RPMI8226 (cell line): ENCODE data around the gene TLR8.
"Not testable (repeated sequence)": the region's sequence is repeated elsewhere in the genome, so short reads cannot be mapped to it uniquely, and the experiment has no call there.

Experiments
- DNase-seq: peaks from one replicate; pipeline ENCODE4 v3.0.0-alpha.2; 2015

The TLR8 gene

DNA sequence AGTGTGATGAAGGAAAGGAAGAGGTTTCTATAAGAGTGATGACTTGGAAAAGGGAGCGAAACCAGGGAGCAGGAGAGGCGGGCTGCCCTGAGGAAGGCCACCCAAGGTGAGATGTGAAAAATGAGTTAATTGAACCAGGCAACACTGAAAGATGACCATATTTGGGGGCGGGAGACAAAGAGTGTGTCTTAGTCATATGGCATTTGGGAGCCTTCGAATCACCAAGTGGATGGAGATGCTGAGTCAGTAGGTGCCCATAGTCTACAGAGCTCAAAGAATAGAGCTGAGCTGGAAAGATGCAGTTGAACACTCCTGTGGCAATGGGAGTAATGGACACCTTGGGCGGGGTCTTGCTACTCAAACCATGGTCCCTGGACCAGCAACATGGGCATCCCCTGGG lies 8.3 kb upstream of the TLR8 start:
- no peak for DNase-seq

DNA sequence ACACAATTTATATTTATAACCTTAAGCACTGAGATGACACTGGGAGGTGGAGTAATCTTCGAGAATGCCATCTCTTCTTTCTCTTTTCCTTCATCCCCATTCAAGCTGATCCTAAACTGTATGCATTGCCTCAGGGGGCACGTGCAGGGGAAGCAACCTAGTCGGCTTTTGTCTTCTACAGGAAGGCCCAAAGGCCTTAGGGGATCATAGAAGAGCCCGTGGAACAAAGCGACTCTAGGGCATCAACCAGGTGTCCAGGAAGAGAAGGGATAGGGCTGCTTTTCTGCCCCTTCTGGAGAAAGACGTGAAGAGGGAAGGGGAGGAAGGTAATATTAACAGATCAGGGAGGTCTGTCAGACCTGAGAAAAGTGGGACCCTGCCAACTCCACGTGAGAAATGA lies 6.9 kb upstream of the TLR8 start:
- DNase-seq, result no peak

DNA sequence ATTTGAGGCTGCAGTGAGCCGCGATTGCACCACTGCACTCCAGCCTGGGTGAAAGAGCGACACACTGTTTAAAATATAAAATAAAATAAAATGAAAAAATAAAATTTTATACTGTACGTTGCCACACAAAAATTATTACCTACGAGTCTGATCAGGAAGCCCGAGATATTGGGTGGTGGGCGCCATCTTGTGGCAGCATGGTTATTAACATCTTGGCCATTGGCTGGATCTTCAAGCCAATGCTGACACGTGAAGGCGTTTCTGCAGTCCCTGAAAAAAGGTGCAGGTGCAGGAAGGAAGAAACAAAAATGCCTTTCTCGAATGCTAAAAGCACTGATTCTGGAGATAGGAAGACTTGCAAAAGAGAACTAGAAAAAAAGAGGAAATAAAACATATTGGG lies 4.9 kb upstream of the TLR8 start:
- peak; percentile 82 for DNase-seq

DNA sequence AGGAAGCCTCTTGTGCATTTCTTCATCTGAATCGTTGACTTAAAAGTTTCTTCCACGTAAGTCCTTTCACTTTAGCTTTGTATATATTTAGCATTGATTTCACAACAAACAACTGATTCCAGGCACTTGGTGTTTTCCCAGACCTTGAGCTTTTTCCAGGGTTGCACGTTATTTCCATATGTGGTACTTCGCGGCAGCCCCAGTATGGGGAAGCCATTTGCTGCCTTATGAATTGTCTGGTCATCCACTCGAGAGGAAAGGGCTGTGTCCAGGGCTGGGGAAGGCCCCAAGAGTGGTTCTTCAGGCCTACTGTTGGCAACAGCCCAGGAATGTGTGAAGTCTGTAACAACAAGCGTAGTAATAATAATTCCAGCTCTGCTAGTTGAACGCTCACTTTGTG lies 2.8 kb upstream of the TLR8 start:
- DNase-seq, result no peak

DNA sequence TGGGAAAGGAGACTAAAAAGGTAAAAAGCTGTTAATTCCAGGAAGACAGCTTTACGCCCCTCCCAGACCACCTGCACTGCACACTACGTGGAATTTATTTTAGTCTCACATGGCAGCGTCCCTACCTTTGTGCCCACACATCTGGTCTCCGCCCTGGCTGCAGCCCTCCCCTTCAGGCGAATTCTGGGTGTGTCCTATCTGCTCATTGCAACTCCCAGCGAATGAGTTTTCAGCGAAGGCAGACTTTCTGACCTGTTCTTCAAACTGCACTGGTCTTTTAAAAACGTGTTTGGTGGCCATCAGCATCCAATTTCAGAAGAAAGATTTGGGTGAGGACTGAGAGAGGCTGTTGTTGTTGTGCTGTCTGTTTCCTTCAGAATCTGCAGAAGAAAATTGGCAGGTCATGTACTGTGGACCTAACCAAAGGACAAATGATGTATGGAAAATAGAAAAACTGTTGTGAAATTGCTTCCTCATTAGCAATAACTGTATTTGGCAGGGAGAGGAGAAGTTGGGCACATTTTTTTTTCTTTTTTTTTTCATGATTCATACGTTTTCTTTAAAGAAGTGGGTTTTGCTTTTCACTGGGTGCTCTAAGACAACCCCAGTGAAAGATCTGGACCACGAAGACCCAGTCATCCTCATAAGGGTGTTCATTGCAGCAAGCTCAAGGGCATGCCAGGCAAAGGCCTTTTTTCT lies 4.2 kb downstream of the TLR8 start:
- DNase-seq, result no peak

DNA sequence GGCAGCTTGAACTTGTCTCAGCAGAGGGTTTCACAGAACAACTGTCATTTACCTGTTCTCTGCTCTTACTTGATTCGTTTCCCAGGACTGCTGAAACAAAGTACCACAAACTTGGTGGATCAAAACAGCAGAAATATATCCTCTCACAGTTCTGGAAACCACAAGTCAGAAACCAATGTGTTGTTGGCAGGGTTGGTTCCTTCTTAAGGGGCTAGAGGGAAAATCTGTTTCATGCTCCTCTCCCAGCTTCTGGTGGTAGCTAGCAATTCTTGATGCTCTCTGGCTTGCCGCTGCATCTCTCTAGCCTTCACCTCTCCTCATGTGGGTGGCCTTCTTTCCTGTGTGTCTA lies 4.7 kb downstream of the TLR8 start:
- no peak for DNase-seq

DNA sequence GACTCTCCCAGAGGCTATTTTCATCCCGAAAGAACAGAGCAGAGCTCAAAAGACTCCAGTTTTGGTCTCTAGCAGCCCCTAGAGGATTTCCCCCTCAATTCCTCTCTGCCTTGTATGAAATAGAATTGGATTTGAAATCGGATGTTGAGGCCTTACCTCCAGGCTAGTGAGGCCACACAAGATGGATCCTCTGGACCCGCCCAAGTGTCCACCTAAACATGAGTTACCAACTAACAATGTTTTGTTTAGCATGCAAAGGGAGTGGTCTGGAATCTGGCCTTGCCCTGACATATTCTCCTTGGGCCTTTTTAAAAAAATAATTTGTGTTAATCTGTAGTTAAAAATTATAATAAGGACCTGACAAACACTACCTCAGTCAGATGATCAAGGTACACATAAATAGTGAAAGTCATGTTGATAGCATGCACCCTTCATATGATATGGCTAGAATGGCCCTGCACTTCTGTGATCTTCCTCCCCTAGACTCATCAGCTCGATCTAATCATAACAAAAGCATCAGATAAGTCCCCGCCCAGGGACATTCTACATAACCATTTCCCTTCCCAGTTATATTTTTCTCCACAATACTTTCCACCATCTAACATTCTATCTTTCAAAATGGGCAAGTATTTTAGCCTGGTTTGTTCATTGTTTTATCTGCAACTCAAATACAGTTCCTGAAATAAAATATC lies 6.5 kb downstream of the TLR8 start:
- DNase-seq, result no peak

DNA sequence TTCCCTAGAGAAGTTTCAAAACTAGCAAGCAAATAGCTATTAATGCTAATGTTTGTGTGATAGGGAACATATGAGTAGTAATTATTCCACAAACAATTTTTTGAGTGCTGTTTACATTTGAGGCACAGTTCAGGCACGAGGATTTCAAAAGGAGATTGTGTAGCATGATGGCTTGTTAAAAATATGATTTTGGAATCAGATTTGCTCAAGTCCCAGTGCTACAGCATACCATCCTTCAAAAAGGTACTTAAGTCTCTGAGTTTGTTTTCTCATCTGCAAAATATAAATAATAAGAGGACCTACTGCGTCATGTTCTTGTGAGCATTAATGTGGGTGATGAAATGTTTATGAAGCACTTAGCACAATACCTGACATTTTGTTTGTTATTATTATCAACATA lies 11.3 kb downstream of the TLR8 start:
- DNase-seq, result no peak

DNA sequence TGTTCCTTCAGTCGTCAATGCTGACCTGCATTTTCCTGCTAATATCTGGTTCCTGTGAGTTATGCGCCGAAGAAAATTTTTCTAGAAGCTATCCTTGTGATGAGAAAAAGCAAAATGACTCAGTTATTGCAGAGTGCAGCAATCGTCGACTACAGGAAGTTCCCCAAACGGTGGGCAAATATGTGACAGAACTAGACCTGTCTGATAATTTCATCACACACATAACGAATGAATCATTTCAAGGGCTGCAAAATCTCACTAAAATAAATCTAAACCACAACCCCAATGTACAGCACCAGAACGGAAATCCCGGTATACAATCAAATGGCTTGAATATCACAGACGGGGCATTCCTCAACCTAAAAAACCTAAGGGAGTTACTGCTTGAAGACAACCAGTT lies 12.6 kb downstream of the TLR8 start:
- DNase-seq, result no peak

DNA sequence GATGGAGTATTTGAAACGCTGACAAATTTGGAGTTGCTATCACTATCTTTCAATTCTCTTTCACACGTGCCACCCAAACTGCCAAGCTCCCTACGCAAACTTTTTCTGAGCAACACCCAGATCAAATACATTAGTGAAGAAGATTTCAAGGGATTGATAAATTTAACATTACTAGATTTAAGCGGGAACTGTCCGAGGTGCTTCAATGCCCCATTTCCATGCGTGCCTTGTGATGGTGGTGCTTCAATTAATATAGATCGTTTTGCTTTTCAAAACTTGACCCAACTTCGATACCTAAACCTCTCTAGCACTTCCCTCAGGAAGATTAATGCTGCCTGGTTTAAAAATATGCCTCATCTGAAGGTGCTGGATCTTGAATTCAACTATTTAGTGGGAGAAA lies 13.2 kb downstream of the TLR8 start:
- no peak for DNase-seq

DNA sequence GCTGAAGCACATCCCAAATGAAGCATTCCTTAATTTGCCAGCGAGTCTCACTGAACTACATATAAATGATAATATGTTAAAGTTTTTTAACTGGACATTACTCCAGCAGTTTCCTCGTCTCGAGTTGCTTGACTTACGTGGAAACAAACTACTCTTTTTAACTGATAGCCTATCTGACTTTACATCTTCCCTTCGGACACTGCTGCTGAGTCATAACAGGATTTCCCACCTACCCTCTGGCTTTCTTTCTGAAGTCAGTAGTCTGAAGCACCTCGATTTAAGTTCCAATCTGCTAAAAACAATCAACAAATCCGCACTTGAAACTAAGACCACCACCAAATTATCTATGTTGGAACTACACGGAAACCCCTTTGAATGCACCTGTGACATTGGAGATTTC lies 14.6 kb downstream of the TLR8 start:
- DNase-seq, result no peak

DNA sequence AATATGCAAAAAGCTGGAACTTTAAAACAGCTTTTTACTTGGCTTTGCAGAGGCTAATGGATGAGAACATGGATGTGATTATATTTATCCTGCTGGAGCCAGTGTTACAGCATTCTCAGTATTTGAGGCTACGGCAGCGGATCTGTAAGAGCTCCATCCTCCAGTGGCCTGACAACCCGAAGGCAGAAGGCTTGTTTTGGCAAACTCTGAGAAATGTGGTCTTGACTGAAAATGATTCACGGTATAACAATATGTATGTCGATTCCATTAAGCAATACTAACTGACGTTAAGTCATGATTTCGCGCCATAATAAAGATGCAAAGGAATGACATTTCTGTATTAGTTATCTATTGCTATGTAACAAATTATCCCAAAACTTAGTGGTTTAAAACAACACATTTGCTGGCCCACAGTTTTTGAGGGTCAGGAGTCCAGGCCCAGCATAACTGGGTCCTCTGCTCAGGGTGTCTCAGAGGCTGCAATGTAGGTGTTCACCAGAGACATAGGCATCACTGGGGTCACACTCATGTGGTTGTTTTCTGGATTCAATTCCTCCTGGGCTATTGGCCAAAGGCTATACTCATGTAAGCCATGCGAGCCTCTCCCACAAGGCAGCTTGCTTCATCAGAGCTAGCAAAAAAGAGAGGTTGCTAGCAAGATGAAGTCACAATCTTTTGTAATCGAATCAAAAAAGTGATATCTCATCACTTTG lies 15.6 kb downstream of the TLR8 start:
- no peak for DNase-seq

DNA sequence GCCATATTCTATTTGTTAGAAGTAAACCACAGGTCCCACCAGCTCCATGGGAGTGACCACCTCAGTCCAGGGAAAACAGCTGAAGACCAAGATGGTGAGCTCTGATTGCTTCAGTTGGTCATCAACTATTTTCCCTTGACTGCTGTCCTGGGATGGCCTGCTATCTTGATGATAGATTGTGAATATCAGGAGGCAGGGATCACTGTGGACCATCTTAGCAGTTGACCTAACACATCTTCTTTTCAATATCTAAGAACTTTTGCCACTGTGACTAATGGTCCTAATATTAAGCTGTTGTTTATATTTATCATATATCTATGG lies 16.1 kb downstream of the TLR8 start:
- no peak for DNase-seq

DNA sequence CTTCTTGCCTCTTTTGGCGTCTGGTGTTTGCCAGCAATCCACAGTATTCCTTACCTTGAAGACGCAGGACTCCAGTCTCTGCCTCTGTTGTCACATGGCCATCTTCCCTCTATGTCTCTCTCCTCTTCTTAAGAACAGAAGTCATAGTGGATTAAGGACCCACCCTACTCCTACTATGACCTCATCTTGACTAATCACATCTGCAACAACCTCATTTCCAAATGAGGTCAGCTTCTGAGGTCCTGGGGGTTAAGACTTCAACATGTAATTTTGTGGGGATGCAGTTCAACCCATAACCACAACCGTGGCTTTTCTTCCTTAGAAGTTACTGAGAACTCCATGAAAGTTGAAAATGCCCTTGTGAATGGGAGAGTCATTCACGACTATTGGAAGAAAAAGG lies 23.3 kb downstream of the TLR8 start:
- DNase-seq, result no peak

DNA sequence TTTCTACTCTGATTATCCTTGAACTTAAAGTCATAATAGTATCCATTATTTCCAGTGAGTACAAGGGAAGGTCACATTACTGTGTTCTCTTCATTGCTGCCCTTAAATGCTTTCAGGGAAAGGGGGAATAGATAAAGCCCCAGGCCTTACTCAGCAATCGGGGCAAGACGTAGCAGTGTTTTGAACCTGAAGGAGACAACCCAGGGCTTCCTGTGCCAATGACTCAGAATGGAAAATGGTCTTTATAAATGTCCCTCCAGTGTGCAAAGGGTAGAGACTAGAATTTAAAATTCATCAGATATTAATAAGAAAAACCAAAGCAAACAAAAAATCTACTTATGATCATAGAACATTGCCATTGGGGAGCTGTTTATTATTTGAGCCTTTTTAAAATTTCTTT lies 23.7 kb downstream of the TLR8 start:
- no peak for DNase-seq

DNA sequence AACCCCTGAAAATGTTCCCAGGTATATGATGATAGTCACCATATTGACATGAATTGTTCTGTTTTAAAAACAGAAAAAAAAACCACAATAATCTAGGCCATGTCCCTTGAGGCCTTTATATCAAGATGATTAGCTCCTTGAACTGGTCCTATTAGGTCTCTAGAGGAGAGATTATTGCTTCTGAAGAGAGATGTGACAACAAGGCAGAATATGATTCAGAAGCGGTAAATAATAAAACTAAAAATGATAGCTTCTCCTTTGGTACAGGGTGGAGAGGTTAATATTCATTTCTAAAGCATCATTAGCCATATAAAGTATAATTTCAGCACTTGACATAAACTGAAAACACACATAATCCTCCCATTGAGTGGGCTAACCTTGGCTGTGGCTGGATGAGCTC lies 25.8 kb downstream of the TLR8 start:
- no peak for DNase-seq

DNA sequence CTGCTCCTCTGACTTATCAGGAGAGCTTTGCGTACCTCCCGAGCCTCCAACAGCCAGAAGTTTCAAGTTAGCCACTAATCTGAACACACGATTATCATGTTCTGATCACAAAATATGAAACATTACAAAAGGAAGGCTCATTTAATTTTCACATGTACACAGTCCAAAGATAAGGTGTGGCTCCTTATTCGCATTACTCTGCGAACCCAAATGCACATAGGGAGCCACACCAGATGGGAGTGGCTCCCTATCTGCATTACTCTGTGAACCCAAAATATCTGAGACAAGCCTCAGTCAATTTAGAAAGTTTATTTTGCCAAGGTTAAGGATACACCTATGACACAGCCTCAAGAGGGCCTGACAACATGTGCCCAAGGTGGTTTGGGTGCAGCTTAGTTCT lies 28.4 kb downstream of the TLR8 start:
- no peak for DNase-seq

DNA sequence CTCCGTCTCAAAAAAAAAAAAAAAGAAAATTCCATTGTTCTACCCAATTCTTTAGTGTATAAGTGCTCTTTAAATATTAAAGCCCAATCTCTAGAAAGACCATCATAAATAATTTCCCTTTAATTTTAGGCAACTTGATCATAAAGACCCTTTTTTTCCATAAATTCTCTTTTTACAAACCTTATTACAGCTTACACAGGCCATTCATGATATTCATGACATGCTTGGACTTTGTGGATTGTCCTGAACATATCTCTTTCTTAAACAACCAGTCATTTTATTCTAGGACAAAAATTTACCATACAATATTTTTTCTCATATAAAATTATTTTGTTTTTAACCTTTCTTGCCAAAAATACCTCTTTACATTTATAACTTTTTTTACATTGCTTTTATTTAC lies 30.5 kb downstream of the TLR8 start:
- no peak for DNase-seq

DNA sequence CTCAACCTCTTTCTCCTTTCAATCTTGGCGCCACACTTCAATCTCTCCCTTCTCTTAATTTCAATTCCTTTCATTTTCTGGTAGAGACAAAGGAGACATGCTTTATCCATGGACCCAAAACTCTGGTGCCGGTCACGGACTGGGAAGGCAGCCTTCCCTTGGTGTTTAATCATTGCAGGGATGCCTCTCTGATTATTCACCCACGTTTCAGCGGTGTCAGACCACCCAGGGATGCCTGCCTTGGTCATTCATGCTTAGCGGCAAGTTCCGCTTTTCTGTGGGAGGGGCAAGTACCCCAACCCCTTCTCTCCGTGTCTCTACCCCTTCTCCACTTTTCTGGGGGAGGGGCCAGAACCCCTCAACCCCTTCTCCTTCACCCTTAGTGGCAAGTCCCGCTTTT lies 34.1 kb downstream of the TLR8 start:
- not testable (repeated sequence) for DNase-seq

DNA sequence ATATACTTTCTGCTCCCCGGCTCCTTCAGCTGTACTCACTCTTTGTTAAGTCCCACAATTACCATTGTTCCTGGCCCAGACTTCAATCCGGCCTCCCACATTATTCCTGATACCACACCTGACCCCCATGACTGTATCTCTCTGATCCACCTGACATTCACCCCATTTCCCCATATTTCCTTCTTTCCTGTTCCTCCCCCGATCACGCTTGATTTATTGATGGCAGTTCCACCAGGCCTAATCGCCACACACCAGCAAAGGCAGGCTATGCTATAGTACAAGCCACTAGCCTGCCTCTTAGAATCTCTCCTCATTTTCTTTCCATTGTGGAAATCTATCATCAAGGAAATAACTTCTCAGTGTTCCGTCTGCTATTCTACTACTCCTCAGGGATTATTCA lies 37.2 kb downstream of the TLR8 start:
- DNase-seq, result not testable (repeated sequence)

DNA sequence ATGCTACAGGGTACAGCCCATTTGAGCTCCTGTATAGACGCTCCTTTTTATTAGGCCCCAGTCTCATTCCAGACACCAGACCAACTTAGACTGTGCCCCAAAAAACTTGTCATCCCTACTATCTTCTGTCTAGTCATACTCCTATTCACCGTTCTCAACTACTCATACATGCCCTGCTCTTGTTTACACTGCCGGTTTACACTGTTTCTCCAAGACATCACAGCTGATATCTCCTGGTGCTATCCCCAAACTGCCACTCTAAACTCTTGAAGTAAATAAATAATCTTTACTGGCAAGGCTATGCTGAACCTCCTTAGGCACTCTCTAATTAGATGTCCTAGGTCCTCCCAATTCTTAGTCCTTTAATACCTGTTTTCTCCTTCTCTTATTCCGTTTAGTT lies 38.0 kb downstream of the TLR8 start:
- DNase-seq, result not testable (repeated sequence)

DNA sequence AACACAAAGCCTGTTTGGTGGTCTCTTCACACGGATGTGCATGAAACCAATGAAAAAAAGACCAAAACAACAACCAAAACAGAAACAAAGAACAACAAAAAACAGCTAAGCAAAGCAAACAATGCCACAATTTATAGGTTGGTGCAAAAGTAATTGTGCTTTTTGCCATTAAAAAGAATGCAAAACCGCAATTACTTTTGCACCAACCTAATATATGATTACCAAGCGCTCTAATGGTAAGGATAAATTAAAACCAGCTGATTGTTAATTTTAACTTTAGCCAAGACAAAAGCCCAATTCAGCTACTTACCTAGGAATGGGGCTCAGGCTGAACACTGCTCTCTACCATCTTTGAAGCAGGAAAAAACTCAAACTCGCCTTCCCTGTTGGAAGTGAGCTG lies 39.1 kb downstream of the TLR8 start:
- DNase-seq, result no peak

DNA sequence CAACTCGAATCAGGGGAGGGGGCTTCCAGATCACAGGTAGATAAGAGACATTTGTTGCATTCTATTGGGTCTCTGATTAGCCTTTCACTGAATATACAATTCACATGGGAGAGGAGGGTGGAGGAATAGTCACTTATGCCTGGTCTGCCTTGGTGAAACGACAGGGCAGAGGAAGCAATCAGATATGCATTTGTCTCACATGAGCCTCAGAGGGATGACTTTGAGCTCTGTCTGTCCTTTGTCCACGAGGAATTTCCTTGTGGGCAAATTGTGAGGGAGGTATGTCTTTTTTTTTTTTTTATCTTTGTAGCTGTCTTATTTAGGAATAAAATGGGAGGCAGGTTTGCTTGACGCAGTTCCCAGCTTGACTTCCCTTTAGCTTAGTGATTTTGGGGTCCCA lies 40.0 kb downstream of the TLR8 start:
- no peak for DNase-seq

DNA sequence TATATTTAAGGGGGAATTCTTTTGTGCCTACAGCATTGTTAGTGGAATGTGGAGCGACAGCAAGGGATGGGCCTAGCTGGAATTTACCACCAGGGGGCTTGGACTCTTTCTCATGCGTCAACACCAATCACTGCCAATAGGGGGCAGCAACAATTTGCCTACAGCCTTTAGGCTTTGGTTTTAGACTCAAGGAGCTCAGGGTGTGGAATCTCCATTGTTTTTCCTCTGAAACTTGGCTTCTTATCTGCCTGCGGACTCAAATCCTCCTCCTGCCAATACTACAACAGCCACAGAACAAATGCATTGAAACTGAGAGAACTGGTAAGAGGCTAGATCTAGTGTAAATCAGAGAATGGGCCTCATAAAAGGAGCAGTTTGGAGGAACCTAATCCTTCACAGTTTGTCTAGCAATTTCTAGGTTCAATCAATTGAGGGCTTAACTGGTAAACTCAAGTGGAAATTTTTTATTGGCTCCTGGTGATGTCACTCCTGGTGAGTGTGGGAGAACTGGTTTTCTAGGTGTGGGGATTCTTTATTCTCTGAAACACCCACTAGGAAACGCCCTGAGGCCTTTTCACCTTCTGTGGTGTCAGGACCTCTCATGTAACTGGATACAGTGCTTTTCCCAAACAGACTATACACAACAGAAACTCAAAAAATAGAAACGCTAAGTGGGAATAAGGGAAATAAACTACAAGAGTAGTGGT lies 40.6 kb downstream of the TLR8 start:
- peak; percentile 82 for DNase-seq
